ENCODE measurements around the gene MBD3L5. TPM values are rescaled to one million over a fixed set of nuclear protein-coding genes. Genes with fewer than 3 reads are reported as not detected.
"Not testable (repeated sequence)": the region's sequence is repeated elsewhere in the genome, so short reads cannot be mapped to it uniquely, and the experiment has no call there.

The MBD3L5 gene
- total RNA-seq (not detected), polyA plus RNA-seq (not detected)
- long read RNA-seq, donor 1 = 0 reads
- long read RNA-seq, donor 2 = 0 reads
- long read RNA-seq, donor 3 = 0 reads
- long read RNA-seq, donor 4 = 0 reads
- long read RNA-seq, donor 5 = 0 reads
- long read RNA-seq, donor 6 = 0 reads
- long read RNA-seq, donor 7 = 0 reads
- long read RNA-seq, donor 8 = 0 reads
- long read RNA-seq, donor 9 = 0 reads
- long read RNA-seq, donor 10 = 0 reads

DNA sequence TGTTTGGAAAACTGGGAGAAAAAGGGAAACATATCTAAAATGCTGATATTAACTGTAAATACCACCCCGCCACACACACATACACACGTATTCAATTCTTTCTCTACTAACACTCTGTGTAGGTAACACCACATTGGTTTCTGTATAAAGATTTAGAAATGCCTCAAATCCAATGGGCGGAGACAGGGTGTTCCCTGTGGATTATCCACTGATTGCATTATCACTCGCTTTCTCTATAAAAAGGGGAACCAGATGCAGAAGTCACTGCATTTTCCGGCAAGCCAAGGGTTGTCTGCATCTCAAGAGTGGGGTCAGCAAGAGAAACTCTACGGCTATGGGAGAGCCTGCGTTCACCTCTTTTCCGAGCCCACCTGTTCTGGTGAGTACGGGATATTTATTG lies at the start of gene MBD3L5:
Gene MBD3L5, plus strand, starts transcription at position 301 of the 400 bp plus-strand sequence. Its CDS starts 34 bp downstream, at position 335.
- no CpG with 5 or more reads among the region's 9 CpGs for WGBS, 4 donors
- H3K9me3 ChIP-seq (replicated peaks in 1 of 3); intact Hi-C loops (cut with DNase I); H3K36me3 ChIP-seq (replicated peaks in 1 of 2); H3K27me3 ChIP-seq; H3K27ac ChIP-seq; DNase-seq; H3K4me3 ChIP-seq; H3K4me1 ChIP-seq (replicated peaks in 1 of 2): not testable (repeated sequence)

DNA sequence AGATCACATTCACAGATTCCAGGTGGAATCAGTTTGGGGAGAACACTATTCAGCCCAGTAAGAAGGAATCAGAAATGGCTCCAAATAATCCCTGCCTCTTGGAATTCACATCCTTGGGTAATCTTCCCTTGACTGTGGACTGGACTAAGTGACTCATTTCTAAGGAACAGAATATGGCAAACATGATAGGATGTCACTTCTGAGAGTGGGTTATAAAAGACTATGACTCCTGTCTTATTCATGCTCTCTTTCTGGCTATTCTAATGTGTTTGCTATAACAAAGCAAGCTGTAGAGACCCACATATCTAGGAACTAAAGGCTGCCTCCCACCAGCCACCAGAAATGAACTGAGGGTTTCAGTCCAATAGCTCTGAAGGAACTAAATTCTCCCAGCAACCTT lies 46.9 kb upstream of the MBD3L5 start:
- intact Hi-C loops (cut with DNase I) = no loop called here
- Histone ChIP-seq H3K4me3 (no peak overlapping the region), H3K9me3 (replicated peaks in 1 of 3) (peaks cover 0 to 4% (median 0%) of the 10 kb centered on the region in 3 donors), H3K27ac (no peak overlapping the region), H3K27me3 (no peaks in the 10 kb centered on the region), H3K4me1 (replicated peaks in 1 of 2) (no peaks in the 10 kb centered on the region), H3K36me3 (replicated peaks in 1 of 2) (no peaks in the 10 kb centered on the region)
- no peak for DNase-seq
- TF ChIP-seq POLR2A (IDR thresholded peaks at IDR 0.05) = no peak
- TF ChIP-seq, protein P1, sequence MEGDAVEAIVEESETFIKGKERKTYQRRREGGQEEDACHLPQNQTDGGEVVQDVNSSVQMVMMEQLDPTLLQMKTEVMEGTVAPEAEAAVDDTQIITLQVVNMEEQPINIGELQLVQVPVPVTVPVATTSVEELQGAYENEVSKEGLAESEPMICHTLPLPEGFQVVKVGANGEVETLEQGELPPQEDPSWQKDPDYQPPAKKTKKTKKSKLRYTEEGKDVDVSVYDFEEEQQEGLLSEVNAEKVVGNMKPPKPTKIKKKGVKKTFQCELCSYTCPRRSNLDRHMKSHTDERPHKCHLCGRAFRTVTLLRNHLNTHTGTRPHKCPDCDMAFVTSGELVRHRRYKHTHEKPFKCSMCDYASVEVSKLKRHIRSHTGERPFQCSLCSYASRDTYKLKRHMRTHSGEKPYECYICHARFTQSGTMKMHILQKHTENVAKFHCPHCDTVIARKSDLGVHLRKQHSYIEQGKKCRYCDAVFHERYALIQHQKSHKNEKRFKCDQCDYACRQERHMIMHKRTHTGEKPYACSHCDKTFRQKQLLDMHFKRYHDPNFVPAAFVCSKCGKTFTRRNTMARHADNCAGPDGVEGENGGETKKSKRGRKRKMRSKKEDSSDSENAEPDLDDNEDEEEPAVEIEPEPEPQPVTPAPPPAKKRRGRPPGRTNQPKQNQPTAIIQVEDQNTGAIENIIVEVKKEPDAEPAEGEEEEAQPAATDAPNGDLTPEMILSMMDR (IDR thresholded peaks at IDR 0.05) = no peak

DNA sequence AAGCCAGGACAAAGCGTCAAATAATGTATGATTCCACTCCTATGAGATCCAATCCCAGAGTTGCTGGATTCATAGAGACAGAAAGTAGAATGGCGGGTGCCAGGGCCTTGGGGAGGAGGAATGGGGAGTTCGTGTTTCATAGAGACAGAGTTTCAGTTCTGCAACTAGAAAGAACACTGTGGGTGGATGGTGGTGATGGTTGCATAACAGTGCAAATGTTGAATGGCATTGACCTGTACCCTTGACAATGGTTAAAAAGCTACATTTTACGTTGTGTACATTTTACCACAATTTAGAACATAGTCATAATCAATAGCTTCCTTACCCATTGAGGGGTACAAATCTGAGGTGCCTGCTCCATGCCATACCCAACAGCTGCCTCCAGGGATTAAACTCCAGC lies 42.5 kb upstream of the MBD3L5 start:
- Histone ChIP-seq H3K9me3 (replicated peaks in 1 of 3) (peaks cover 0 to 4% (median 0%) of the 10 kb centered on the region in 3 donors), H3K4me1 (replicated peaks in 1 of 2) (no peaks in the 10 kb centered on the region), H3K4me3 (no peak overlapping the region), H3K27ac (no peak overlapping the region), H3K27me3 (no peaks in the 10 kb centered on the region), H3K36me3 (replicated peaks in 1 of 2) (no peaks in the 10 kb centered on the region)
- WGBS, 4 donors = 41 to 51% (median 46%) methylated on average over 4 of the region's 4 CpGs
- intact Hi-C loops (cut with DNase I) = no loop called here
- no peak for DNase-seq
- no peak for TF ChIP-seq POLR2A (IDR thresholded peaks at IDR 0.05)
- TF ChIP-seq, protein P1 (IDR thresholded peaks at IDR 0.05) = no peak

DNA sequence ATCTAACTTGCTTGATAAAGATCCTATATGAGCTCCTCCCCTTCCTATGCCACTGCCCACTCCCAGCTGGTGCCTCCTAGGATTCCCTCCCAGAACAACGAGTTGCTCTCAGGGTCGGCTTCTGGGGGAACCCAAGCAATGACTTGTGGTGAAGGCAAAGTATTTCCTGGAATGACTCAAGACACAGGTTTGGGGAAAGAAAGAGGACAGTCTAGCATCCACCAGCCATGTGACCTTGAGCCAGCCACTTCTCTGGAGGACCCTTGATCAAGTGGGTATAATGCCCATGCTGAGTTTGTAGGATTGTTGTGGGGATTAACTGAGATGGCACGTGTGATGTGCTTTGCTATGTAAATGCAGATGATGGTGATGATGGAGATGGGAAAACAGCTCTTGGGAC lies 42.1 kb upstream of the MBD3L5 start:
- 23 to 38% (median 34%) methylated on average over 2 to 3 of the region's 3 CpGs for WGBS, 4 donors
- H3K4me3 ChIP-seq = no peak overlapping the region

More for the DNA sequence above, 42.1 kb upstream of the MBD3L5 start:
- intact Hi-C loops (cut with DNase I) = no loop called here
- DNase-seq = no peak
- Histone ChIP-seq H3K4me1 (replicated peaks in 1 of 2) (no peaks in the 10 kb centered on the region), H3K27me3 (no peaks in the 10 kb centered on the region), H3K27ac (no peak overlapping the region), H3K36me3 (replicated peaks in 1 of 2) (no peaks in the 10 kb centered on the region), H3K9me3 (replicated peaks in 1 of 3) (peaks cover 0 to 4% (median 0%) of the 10 kb centered on the region in 3 donors)
- no peak for TF ChIP-seq POLR2A (IDR thresholded peaks at IDR 0.05)
- TF ChIP-seq, protein P1 (IDR thresholded peaks at IDR 0.05) = no peak
